ENCODE data around the gene ACAP3.

The ACAP3 gene

DNA sequence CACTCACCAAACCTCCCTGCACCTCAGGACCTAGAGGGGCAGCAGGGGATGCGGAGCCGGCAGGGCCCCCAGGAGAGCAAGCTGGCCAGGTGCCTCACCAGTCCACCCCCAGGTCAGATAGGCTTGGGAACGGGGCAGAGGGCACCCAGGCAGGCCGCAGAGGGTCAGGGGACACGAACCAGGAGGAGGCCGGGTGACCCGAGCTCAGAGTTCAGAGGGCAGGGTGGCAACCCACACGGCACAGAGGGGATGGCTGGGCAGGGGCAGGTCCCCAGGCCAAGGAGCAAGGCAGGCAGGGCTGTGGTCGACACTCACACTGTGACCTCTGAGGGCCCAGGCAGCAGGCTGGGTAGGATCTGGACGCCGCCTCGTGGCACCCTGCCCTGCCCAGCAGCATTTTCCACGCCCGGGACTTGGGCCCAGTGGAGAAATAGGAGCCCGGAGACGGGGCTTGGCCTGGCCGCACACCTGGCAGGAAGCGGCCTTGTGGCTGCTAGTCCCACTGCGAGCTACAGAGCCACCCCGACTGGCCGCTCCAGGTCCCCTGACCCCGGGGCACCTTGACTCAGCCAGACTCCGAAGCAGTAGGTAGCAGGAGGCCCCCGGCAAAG, 36.2 kb upstream of the ACAP3 start:
- DNase-seq (ENCODE audit: extremely low read depth, low read depth), result no peak
- TF ChIP-seq, protein P1, sequence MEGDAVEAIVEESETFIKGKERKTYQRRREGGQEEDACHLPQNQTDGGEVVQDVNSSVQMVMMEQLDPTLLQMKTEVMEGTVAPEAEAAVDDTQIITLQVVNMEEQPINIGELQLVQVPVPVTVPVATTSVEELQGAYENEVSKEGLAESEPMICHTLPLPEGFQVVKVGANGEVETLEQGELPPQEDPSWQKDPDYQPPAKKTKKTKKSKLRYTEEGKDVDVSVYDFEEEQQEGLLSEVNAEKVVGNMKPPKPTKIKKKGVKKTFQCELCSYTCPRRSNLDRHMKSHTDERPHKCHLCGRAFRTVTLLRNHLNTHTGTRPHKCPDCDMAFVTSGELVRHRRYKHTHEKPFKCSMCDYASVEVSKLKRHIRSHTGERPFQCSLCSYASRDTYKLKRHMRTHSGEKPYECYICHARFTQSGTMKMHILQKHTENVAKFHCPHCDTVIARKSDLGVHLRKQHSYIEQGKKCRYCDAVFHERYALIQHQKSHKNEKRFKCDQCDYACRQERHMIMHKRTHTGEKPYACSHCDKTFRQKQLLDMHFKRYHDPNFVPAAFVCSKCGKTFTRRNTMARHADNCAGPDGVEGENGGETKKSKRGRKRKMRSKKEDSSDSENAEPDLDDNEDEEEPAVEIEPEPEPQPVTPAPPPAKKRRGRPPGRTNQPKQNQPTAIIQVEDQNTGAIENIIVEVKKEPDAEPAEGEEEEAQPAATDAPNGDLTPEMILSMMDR (IDR thresholded peaks at IDR 0.05; ENCODE audit: low read depth, low read length, missing control alignments), result no peak
- H3K4me3 ChIP-seq (replicated peaks; ENCODE audit: low read depth, low read length), result no peak overlapping the region

DNA sequence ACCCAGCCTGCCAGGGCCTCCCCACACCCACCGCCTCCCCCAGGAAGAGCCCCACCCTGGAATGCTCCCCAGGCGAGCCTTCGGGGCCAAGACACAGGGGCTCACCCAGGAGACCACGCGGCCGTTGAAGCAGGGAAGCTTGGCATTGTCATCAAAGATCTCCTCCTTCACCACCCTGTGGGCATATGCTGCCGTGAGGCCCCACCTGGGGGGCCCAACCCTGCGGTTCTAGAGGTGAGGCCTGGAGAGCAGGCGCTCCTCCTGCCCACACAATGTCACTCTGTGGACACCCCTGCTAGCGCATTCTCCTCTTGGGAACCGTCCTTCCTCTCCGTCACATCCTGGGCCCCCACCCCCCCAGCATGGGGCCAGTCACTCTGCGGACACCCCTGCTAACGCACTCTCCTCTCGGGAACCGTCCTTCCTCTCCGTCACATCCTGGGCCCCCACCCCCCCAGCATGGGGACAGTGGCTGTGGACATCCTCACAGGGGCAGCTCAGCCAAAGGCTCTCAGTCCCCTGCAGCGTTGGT, 34.9 kb upstream of the ACAP3 start:
- H3K4me3 ChIP-seq (replicated peaks; ENCODE audit: low read depth, low read length), result no peak overlapping the region
- no peak for DNase-seq (ENCODE audit: extremely low read depth, low read depth)
- TF ChIP-seq, protein P1 (IDR thresholded peaks at IDR 0.05; ENCODE audit: low read depth, low read length, missing control alignments), result no peak

DNA sequence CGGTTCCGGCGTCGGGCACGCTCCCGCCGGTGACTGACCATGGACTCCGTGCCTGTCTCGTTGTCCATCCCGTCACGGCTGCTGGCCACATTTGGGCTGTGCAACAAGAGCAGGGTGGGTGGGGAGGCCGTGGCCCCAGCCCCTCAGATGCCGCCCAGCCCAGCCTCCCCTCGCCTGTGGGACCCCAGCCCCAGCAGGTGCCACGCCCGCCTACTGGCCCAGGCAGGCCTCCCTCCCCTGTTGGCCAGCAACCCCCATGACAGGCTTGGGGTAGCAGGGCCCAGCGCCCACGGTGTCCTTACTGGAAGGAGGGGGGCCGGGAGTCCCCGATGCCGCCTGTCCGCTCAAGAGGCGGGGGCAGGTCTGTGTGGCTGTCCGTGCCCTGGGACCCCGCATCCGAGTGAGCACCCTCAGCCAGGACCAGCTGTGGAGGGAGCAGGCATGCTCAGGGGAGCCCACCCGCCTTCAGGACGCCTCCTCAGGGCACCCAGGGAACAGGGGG, 34.4 kb upstream of the ACAP3 start:
- no peak for DNase-seq (ENCODE audit: extremely low read depth, low read depth)
- TF ChIP-seq, protein P1 (IDR thresholded peaks at IDR 0.05; ENCODE audit: low read depth, low read length, missing control alignments), result no peak
- H3K4me3 ChIP-seq (replicated peaks; ENCODE audit: low read depth, low read length), result no peak overlapping the region

DNA sequence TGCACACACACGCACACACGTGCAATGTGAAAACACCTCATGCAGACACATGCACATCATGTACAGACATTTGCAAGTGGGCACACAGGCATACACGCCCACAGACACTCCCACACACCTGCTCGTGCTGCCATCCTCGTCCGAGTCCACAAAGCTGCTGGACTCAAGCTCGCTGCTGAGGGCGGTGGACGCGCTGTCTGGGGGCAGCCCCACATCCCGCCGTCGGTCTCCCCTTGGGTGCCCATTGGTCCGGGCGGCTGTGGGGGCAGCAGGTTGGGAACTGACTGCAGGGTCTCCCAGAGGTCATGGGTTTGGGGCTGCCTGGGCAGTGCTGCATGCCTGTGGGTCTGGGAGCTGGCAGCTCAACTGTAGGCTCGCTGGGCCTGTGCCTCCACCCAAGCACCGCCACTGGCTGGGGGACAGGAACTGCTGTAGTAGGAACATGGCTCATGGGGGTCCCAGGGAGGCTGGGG, 33.9 kb upstream of the ACAP3 start:
- TF ChIP-seq, protein P1 (IDR thresholded peaks at IDR 0.05; ENCODE audit: low read depth, low read length, missing control alignments), result no peak
- H3K4me3 ChIP-seq (replicated peaks; ENCODE audit: low read depth, low read length), result no peak overlapping the region

DNA sequence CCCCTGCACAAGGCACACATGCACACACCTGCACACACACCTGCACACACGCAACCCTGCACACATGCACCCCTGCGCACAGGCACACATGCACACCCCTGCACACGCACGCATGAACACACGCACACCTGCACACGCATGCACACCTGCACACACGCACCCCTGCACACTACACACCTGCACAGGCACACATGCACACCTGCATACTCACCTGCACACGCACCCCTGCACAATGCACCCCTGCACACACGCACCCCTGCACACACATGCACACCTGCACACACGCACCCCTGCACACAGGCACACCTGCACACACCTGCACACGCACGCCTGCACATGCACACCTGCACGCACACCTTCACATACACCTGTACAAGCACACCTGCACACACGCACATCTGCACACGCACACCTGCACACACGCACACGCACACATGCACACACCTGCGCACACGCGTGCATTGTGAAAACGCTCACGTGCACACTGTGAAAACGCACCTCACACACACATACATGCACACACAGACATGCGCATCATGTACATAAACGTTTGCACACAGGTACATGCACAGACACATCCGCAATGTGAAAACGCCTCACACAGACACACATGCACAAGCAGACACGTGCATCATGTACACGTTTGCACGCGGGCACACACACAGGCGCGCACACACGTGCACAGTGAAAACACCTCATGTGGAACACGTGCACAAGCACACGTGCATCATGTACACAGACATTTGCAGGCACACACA, 33.2 kb upstream of the ACAP3 start:
- no peak for DNase-seq (ENCODE audit: extremely low read depth, low read depth)
- TF ChIP-seq, protein P1 (IDR thresholded peaks at IDR 0.05; ENCODE audit: low read depth, low read length, missing control alignments), result no peak
- no peak overlapping the region for H3K4me3 ChIP-seq (replicated peaks; ENCODE audit: low read depth, low read length)

More for the DNA sequence above, 33.9 kb upstream of the ACAP3 start:
- DNase-seq (ENCODE audit: extremely low read depth, low read depth), result no peak

DNA sequence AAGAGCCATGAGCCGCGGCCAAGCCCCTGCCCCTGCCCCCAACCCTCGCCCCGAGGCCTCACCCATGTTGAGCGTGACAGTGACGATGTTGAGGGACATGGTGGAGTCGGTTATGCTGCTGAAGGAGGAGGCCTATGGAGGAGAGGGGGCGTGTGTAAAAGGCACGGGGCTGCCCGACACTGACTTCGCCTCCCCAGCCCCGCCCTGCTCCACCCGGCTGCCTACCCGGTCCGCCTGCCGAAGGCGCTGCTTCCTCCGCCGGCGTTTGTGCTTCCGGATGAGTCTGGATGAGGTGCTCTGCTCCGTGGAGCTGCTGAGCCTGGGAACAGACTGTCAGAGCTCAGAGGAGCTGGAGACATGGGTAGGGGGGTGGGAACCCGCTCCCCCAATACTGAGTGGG, 32.5 kb upstream of the ACAP3 start:
- TF ChIP-seq, protein P1 (IDR thresholded peaks at IDR 0.05; ENCODE audit: low read depth, low read length, missing control alignments), result no peak
- no peak overlapping the region for H3K4me3 ChIP-seq (replicated peaks; ENCODE audit: low read depth, low read length)

More for the DNA sequence above, 32.5 kb upstream of the ACAP3 start:
- DNase-seq (ENCODE audit: extremely low read depth, low read depth), result no peak
